GM21390 (cell line): ENCODE measurements around the gene BCKDHA.

Experiments used
- ATAC-seq: cut with Tn5 transposase; IDR thresholded peaks from one replicate; pipeline ENCODE4 v1.9.1; 2021; ENCODE audit not compliant: unreplicated experiment

BCKDHA gene

DNA sequence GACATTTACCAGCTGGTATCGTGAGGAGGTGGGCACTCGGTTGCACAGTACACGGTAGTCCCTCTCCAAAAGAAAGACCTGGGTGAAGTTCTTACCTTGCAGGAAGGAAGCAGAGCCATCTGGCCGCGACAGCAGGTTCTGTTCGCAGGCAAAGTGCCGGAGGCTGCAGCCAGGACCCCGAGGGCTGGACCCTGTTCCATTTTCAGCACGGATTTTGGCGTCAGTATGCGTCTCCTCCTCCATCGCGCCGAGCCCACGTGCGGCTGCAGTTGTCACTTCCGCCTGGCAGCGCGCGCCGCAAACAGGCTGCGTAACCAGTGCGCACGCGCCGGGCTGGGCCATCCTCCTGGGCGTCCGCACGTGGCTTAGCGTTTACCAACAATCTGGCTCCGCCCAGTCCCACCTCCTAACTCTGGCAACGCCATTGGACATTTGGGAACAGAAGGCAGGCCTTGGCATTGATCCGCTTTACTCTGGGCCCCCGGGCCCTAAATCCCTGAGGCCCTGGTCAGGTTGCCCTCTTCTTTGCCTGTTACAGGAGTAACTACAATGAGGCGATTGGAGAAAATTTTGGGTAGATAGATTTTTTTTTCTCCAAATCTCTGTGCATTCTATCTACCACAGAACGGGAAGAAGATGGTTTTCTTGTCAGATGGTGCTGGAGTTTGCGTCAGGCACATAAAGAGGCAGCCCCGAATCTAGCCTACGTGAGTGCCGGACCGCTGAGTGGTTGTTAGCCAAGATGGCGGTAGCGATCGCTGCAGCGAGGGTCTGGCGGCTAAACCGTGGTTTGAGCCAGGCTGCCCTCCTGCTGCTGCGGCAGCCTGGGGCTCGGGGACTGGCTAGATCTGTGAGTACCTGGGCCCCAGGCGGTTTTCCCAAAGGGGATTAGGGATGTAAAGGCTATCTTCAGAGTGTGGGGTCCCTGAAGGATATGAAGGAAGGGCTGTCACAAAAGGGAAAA is at the start of gene BCKDHA, which contains the start of gene EXOSC5:
Gene BCKDHA (plus strand): TSS at position 733 of the 964 bp plus-strand sequence. CDS start 10 bp downstream, at position 743.
Gene EXOSC5 (minus strand): TSS at position 274 of the 964 bp plus-strand sequence. CDS start 31 bp downstream, at position 243.
- ATAC-seq = peak; percentile 85

GRCh38 chr19:41350735-41351338 is 46.8 kb upstream of the BCKDHA start:
- no peak for ATAC-seq

- ATAC-seq = peak; percentile 48
These were observed 46.0 kb upstream of the BCKDHA start for GRCh38 chr19:41351339-41352245.

- ATAC-seq = no peak
These were observed 45.4 kb upstream of the BCKDHA start for GRCh38 chr19:41352279-41352608.

GRCh38 chr19:41352609-41353465 is 44.8 kb upstream of the BCKDHA start:
- ATAC-seq = no peak

DNA sequence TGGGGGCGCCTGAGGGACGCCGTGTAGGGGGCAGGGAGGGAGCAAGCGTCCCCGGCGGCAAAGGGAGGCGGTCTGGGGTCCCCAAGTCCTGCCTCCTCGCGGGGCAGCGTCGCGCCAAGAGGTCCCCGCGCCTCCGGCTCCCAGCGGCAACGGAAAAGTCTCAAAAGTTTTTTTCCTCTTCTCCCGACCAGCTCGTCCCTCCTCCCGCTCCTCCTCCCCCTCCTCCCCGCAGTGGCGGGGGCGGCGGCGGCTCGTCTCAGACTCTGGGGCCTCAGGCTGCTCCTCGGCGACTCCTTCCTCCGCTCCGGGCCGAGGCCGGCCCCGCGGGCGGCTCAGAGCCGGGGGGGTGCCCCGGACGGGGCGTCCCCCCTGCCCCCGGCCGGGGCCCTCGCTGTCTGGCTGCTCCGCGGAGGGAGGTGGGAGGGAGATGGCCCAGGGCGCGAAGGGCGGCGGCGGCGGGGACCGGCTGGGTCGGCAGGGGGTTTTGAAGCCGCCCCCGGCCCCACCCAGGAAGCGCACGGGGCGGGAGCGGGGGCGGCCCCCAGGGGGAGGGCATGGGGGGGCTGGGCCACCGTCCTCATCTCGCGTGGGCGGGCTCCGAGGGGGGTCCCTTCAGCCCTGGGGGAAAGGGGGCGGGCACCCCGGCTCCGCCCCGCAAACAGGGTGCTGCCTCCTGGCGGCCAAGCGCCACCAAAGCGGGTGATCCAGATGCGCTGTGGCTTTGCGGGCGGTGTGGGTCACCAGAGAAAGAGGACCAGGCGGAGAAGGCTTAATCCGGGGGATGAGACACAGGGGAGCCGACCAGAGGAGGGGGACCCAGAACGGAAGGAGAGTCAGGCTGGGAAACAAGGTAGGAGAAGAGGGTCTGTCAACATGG is 43.9 kb upstream of the BCKDHA start, which contains the start of gene TGFB1:
Gene TGFB1 (minus strand): TSS at position 457 of the 877 bp plus-strand sequence. CDS start 878 bp downstream, outside the sequence.
- ATAC-seq = no peak

- ATAC-seq = no peak
These were observed 43.2 kb upstream of the BCKDHA start for GRCh38 chr19:41354343-41354953.

GRCh38 chr19:41355035-41355434 is 42.6 kb upstream of the BCKDHA start:
- ATAC-seq = no peak

DNA sequence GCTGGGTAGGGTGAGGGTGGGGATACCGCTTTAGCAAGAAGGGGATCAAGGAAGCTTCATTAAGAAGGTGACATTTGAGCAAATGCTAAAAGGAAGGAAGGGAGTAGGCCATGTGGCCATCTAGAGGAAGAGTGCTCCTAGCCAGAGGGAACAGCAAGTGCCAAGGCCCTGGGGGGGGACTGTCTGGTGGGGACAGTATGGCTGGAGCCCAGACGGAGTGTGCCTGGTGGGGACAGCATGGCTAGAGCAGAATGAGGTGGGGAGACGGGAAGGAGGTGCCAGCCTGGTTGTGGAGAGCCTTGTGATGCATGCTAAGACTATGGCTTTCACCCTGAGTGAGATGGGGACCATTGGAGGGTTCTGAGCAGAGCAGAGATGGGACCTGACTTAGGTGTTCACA is 41.8 kb upstream of the BCKDHA start:
- no peak for ATAC-seq

DNA sequence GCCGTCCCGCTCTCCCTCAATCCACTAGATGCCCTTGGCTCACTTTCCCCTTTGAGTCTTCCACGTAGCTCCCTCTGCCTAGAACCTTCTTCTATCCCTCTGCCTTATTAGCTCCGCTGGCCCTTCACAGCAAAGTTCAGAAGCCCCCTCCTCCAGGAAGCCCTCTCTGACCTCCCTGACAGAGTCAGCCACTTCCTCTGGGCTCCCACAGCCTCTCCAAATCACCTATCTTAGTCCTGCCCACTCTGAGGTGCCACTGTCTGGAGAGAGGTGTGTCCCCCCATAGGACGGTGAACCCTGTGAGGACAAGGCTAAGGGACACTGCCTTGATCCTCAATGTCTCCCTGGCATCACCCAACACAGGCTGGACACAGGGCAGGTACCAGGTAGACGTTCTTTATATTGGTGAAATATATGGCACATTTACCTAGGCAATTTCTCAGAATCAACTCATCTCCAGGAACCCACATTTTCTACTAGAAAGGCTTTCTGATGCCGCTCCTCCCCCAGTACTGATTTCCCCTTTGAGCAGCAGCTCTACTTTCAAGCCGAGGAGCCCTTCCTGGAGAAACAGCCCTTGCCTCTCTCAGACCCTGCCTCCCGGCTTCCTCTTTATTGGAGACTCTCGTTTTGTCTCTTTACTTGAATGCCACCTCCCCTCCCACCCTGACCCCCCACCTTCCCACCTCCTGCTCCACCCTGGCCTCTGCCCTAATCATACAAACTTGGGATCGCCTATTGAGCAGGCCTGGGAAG is 40.5 kb upstream of the BCKDHA start:
- no peak for ATAC-seq

- no peak for ATAC-seq
These were observed 39.9 kb upstream of the BCKDHA start for GRCh38 chr19:41357746-41358145.

DNA sequence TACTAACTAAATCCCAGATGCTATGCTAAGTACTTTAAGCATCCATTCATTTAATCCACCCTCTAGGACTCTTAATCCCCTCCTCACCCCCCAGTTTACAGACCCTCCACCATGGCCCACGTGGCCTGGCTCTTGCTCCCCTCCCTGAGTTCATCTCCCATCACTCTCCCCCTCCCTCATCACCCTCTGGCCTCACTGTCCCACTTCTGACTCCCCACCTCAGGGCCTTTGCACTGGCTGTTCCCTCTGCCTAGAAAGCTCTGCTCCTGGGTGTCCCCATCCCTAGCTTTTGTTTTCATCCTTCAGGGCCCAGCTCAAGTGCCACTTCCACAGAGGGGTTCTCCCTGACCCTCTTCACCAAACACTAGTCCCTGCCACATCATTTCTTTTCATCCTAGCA is 37.9 kb upstream of the BCKDHA start:
- no peak for ATAC-seq

DNA sequence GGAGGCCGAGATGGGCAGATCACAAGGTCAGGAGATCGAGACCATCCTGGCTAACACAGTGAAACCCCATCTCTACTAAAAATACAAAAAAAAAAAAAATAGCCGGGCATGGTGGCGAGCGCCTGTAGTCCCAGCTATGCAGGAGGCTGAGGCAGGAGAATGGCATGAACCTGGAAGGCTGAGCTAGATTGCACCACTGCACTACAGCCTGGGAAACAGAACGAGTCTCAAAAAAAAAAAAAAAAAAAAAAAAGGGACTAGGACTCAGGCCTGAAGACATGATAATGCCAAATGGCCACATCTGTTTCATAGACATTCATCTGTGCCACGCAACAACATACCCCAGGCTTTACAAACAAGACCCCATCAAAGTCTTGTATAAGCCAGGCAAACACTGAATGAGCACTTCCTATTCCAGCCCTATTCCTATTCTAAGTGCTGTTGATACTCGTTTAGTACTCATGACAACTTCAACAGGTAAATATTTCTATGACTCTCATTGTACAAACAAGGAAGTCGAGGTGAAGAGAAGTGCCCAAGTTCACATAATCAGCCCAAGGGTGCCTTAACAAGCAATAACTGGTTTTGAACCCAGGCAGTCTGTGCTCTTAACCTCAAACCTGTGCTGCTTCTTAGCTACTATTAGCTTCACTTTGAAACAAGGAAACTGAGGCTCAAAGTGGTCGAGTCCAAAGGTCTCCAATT is 35.3 kb upstream of the BCKDHA start:
- ATAC-seq = no peak

DNA sequence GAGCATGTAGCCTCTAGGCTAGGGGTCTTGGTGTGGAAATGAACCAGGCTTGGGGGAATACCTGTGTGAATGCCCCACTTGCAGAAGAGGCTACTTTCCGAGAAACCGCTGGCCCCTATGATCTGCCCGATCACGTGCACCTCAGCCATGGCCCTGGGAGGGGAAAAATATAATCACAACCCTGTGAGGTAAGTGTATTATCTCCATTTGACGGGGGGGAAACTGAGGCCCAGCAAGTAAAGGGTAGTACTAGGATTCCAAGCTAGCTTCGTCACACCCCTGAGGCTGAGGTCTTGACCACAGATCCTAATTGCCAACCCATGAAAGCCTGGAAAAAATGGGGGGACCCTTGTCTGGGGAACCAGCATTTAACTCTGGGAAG is 34.3 kb upstream of the BCKDHA start:
- ATAC-seq = no peak

DNA sequence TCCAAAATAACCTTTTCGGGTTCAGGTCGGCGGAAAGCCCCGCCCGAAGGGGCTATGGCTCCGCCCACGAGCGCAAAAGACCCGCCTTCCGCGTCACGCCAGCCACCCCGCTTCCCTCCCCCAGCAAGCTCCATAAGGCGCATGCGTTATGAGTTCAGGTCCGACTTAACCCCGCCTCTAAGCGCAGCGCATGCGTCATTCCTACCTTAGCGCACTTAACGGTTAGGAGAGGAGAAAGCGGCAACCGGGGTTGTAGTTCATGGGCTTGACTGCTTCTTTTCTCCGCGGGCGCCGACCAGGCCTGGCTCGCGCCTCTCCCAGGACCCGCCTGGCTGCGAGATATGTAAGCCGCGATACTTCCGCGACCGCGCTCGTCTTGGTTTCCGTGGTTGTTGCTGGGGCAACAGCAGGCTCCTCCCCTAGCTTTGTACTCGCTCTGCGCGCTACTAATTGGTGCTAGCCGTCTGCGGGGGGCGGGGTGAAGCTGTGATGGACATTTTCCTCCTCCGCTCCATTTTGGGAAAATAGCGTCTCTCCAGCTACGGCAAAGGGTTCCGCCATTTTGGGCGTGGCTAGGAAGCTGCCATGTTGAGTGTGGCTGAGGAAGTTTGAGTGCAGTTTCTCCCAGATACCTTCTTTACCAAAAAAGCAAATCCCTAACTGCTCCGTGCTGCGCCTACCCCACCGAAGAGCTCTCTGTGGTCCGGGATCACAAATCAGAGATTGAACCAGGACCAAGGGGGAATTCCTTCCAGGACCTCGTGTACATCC is 33.7 kb upstream of the BCKDHA start, which contains the start of gene B9D2:
Gene B9D2 (minus strand): TSS at position 397 of the 771 bp plus-strand sequence. CDS start 630 bp downstream, outside the sequence.
- peak; percentile 83 for ATAC-seq
